Activated CD8-positive, alpha-beta memory T cell treated with anti-CD3 and anti-CD28 coated beads for 36 hours (primary cell): ENCODE measurements around the gene PVR. TPM values are rescaled to one million over a fixed set of nuclear protein-coding genes. Genes with fewer than 3 reads are reported as not detected.
"Not testable (repeated sequence)": the region's sequence is repeated elsewhere in the genome, so short reads cannot be mapped to it uniquely, and the experiment has no call there.

Experiments
- CTCF ChIA-PET: fragments of 350-600 bp; sonication (Branson Sonifier 250); formaldehyde crosslinking; loops from one replicate; lab custom pipeline; 2021; ENCODE audit warnings: antibody characterized with exemption; lab: Charles Lee
- POLR2A ChIA-PET: fragments of 350-600 bp; sonication (Branson Sonifier 250); formaldehyde crosslinking; loops from one replicate; lab custom pipeline; 2021; ENCODE audit warnings: antibody characterized with exemption; lab: Charles Lee
- total RNA-seq, 2 experiments: library from RNA; stranded (reverse); gene quantifications; one replicate each; pipeline ENCODE4 v1.2.3, GENCODE V29; 2021

Gene PVR
- total RNA-seq, 2 experiments from 2014 or later, result 6.7 to 8.0 TPM

GRCh38 chr19:44615863-44616247, 27.9 kb upstream of the PVR start:
- ChIA-PET POLR2A (no interaction called here), CTCF (interaction anchor here (0.8 kb wide), 1 partner anchor 14 kb away, joined by 3 read pairs; no protein-coding TSS in a partner anchor)

- ChIA-PET CTCF (no interaction called here), POLR2A (no interaction called here)
These were observed 26.4 kb upstream of the PVR start for GRCh38 chr19:44617110-44617880.

- POLR2A ChIA-PET, result no interaction called here
- CTCF ChIA-PET, result no interaction called here
These were observed 24.9 kb upstream of the PVR start for GRCh38 chr19:44618640-44619357.

- POLR2A ChIA-PET, result no interaction called here
- CTCF ChIA-PET, result no interaction called here
These were observed 23.0 kb upstream of the PVR start for GRCh38 chr19:44620667-44621066.

- ChIA-PET POLR2A (no interaction called here), CTCF (no interaction called here)
These were observed 22.3 kb upstream of the PVR start for GRCh38 chr19:44621367-44621766.

- POLR2A ChIA-PET, result no interaction called here
These were observed 20.6 kb upstream of the PVR start for GRCh38 chr19:44623080-44623479.

GRCh38 chr19:44623626-44624025, 20.1 kb upstream of the PVR start:
- ChIA-PET POLR2A (no interaction called here), CTCF (no interaction called here)

More at GRCh38 chr19:44623080-44623479, 20.6 kb upstream of the PVR start:
- CTCF ChIA-PET, result no interaction called here

- CTCF ChIA-PET, result no interaction called here
- POLR2A ChIA-PET, result no interaction called here
These were observed 18.8 kb upstream of the PVR start for GRCh38 chr19:44624840-44625354.

- CTCF ChIA-PET, POLR2A ChIA-PET: not testable (repeated sequence)
These were observed 18.1 kb upstream of the PVR start for GRCh38 chr19:44625637-44626036.

- ChIA-PET CTCF (no interaction called here), POLR2A (no interaction called here)
These were observed 17.6 kb upstream of the PVR start for GRCh38 chr19:44626048-44626624.

- CTCF ChIA-PET, result interaction anchor here (0.7 kb wide), 1 partner anchor 126 kb away, joined by 3 read pairs; no protein-coding TSS in a partner anchor
- POLR2A ChIA-PET, result no interaction called here
These were observed 16.1 kb upstream of the PVR start for GRCh38 chr19:44627631-44628030.

GRCh38 chr19:44628793-44629192, 14.9 kb upstream of the PVR start:
- POLR2A ChIA-PET, result no interaction called here
- CTCF ChIA-PET, result no interaction called here

- CTCF ChIA-PET, POLR2A ChIA-PET: not testable (repeated sequence)
These were observed 12.1 kb upstream of the PVR start for GRCh38 chr19:44631611-44632010.

- CTCF ChIA-PET, POLR2A ChIA-PET: not testable (repeated sequence)
These were observed 9.7 kb upstream of the PVR start for GRCh38 chr19:44634058-44634457.

- CTCF ChIA-PET, result no interaction called here
- POLR2A ChIA-PET, result no interaction called here
These were observed 8.9 kb upstream of the PVR start for GRCh38 chr19:44634785-44635184.

GRCh38 chr19:44635581-44636438, 7.9 kb upstream of the PVR start:
- ChIA-PET CTCF (no interaction called here), POLR2A (no interaction called here)

- POLR2A ChIA-PET, result no interaction called here
- CTCF ChIA-PET, result interaction anchor here (0.7 kb wide), 1 partner anchor 212 kb away, joined by 3 read pairs; no protein-coding TSS in a partner anchor
These were observed 7.0 kb upstream of the PVR start for GRCh38 chr19:44636439-44637389.

GRCh38 chr19:44637390-44637764, 6.3 kb upstream of the PVR start:
- ChIA-PET CTCF (no interaction called here), POLR2A (no interaction called here)
